Stimulated activated CD8-positive, alpha-beta memory T cell treated with anti-CD3 and anti-CD28 coated beads, Interleukin-15, amount 100 ng/mL, for 24 hours (primary cell): ENCODE results near the gene TEX22.

Experiments used
- DNase-seq: peaks from one replicate; pipeline ENCODE4 v3.0.0-alpha.2; 2020; ENCODE audit warnings: low read depth

Gene TEX22

DNA sequence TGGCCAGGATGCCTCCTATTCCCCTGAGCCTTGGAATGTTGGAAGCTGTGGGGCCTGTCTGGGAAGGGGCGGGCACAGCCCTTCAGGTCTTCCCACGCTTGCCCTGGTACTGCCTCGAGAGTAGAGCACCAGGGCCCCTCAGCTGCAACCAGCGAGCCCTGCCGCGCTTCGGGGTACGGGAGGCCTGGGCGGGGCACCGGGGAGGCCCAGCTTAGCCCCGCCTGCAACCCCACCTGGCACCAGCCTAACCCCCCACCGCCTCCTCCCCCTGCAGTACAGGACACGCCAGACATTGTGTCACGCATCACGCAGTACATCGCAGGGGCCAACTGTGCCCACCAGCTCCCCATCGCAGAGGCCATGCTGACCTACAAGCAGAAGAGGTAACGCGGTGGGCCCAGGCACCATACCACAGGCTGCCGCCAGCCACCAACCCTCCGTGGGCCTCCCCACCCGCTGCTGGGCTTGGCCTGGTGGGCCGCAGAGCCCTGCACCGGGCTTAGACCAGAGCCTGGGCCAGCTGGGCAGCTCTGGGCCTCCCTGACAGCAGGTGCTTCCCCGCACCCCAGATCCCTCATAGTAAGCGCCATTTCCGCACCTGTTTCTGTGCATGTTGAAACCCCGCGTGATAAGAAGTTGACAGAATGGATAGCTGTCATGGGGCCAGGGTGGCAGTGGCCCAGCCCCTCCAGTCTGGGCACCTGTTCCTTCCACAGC lies 13.6 kb upstream of the TEX22 start:
- DNase-seq: no peak

DNA sequence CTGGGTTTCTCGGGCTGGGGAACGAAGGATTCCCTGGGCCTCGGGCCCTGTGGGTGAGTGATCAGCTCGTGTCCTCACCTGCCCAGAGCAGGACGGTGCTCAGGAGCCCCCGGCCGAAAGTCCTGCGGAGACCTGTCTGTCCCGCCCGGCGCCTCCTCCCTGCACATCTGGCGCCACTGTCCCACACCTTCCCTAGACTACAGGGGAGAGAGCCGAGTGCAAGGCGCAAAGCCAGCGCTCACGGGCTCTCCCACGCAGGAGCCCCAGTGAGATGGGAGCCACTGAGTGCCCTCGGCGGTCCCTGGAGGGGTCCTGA lies 13.1 kb upstream of the TEX22 start:
- no peak for DNase-seq

DNA sequence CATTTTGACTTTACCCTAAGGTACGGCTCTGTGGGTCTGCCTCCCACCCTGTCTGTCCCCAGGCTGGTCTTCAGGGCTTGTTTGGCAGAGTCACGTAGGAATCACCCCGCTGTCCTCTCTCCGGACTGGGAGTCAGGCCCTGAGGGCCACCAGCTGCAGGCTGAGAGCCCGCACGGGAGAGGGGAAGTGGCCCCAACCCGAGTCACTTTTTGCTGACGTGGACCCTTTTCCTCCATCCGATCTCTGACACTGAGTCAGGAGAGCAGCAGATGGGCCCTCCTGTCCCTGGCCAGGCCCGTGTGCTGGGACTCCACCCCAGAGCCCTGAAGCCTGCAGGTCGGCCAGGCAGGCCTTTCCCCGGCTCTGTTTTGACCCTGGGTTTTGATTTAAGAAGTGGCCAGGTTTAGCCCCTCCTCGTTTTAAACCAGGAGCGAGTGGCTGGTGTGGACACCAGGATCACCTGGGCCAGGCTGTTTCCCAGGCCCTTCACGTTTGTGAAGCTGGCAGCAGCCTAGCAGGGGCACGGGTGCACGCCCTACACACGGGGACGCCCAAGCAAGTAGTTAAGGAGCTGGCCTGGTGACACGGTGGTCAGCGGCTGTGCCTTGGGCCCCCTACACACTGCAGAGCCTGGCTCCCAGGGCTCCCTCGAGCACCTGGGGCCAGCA lies 12.5 kb upstream of the TEX22 start:
- no peak for DNase-seq

DNA sequence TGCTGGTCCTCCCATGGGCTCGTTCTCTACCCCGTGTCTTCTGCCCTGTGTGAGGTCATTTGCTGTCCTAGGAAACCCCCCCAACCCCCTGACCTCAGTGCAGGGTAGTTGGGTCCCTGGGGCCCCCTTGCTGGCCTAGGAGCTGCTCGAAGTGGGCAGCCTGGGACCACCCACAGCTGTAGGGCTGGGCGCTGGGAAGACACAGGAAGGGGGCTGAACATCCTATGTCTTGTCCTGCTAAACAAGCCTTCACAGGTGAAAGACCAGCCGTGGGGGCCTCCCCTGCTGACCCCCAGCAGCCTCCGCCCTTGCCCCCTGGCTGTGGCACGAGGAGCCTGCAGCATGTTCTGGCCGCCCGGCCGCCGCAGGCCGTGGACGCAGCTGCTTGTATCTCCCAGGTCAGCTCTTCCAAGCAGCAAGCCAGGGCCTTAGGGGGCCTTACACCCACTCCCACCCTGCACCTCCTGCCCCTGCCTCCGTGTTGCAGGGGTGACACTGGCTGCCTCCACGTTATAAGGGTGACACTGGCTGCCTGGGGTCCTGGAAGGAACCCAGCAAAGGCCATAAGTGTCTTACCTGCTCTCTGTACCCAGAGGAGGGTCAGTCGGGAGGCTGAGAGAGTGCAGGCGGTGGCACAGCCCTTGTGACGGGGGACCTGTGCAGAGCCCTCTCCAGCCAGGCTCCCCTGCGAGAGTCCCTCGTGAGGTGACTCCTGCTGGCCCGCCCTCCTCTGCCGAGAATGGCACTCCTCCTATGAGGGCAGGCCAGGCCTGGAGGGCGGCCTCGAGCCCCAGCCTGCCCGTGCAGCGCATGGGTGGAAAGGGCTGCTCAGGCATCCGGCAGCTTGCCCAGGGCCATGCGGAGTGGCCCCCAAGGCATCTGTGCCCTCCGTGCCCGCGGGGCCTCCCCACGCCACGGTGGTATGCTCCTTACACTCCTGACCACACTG lies 11.5 kb upstream of the TEX22 start:
- DNase-seq: no peak

DNA sequence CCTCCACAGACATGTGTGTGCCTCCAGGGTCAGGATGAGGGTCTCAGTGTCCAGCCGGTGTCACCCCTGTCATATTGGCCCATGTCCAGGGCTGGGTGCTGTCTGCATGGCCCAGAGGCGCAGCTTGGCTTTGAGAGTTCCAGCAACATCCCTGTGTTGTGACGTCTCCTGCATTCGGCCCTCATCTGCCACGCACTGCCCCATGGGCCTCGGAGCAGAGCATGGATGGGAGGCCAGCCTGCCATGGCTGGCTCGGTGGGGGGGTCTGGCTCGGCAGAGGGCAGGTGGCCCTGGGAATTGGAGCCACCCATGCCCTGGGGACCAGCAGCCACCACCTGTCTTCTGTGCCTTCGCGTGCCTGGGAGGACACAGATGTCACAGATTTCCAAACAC lies 10.8 kb upstream of the TEX22 start:
- no peak for DNase-seq

DNA sequence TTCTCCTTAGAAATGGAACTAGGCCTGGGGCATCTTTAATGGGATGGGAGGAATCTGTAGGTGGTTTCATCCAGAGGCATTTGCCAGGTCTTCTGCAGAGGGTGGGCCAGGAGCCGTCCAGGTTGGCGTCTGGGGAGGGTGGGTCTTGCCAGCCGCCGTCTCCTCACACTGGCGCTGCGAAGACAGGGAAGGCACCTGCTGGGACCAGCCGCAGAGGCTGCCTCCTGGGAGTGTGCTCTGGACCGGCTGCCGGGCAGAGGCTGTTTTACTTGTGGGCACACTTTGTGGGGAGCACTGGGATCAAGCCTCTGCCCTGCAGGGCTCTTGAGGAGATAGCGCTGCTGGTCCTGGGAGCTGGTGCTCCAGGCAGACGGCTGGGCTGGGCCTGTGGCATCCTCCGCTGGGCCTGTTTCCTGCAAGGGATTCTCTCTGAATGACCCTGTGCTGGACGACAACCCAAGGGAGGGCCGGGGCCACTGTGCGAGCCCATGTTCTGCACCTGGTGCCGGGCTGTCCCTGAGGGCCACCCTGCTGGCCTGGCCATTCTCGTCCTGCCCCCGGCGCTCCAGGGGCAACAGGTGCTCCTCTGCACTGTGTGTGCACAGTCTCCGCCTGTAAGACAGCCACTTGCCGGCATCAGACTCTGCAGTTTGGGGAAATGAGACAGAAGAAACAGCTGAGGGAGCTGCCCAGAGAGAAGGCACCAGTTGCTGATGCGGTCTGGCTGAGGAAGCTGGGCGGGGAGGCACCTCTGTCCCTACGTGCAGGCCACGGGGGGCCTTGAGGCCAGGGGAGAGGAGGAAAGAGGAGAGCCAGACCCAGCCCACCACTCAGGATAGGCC lies 10.0 kb upstream of the TEX22 start:
- DNase-seq: no peak

DNA sequence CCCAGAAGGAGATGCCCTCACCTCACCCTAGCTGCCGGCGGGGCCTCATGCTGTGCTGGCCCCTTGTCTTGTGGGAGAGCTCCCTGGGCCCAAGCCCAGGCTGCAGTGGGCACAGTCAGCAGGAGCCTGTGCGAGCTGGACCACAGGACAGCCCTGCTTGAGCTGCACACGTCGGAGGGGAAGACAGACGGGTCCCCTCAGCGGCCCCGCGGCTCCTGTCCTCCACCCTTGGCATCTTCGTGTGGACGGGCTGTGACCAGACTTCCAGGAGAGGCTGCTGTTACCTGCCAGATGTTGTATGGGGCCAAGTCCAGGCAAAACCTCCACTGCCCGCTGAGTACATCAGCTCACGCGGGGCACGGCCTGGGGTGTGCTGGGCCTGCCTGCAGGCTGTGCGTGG lies 9.4 kb upstream of the TEX22 start:
- DNase-seq: no peak

DNA sequence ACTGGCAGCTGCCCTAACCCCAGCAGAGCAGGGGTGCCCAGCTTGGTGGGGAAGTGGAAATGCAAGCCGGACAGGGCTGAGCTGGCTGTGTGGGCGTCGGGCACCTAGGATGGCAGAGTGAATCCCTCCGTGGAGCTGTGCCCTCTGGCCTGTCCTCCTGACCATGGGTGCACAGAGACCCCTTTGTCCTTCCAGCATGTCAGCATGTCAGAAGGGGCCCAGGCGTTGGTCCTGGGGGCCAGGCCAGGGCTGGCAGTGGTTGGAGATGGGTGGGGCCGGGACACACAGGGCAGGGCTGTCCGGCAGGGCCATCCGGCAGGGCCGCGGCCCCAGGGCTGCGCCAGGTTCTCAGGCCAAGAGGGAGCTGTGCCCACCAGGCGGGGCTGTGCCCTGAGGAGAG lies 8.8 kb upstream of the TEX22 start:
- DNase-seq: no peak

DNA sequence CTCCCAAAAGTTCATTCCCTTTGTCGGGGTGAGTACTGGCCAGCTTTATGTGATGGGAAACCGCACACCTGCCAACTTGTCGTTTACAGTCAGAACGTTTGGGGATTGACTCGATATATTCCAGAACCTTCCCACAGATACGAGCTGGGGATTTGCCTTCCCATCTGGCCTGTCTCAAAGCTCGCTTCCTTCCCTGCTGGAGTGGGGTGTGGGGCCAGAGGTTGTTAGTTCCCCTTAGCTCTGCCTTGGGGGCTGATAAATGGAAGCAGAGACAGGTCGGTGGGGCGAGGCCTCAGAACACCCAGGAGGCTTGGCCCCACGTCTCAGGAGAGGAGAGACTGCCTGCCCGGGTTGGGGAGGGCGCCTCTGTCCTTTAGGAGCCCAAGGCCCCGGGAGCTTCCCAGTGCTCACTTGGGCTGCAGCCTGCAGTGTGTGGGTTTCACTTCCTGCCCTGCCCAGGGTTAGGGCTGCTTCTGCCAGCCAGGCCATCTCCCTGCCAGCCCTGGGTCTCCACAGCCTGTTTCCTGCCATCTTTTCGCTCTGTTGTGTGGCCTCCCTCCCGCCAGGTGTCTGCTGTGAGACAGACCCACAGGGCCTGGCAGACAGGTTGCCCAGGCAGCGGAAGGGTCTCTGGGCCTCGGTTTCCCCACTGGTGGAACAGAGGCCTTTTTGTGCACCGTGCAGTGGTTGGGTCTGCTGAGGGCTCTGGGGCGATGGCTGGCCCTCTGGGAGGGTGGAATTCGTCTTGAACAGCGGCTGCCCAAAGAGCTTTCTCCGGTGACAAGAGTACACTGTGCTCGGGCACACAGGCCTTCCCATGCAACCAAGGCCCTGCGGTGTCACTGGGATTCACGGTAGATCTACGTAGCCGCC lies 8.1 kb upstream of the TEX22 start:
- DNase-seq: no peak

DNA sequence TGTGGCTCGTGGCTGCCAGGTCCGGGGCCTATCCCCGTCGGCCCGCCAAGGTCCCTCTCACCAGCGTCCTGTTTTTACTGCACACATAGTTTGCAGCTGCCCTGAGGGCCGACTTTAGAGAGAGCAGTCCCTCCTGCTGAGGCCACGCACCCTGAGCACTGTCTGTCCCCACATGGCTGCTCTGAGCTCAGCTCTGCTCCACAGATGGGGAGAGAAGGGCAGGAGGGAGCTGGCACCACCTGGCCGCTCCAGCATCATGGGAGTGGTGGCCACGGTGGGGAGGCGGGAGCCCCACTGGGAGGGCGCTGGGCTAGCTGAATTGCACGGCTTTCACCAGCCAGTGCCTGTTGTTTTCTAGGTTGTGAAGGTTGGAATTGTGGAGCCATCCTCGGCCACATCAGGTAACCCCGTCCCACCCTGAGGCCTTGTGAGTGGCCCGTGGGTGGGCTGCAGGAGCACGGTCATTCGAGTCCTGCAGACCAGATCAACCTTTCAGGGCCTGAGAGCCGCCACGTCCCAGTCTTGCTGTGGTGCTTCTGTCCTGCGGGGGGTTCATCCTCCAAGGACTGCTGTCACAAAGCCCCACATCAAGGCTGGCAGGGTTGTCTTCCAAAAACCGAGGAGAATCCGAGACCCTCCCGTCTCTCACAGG lies 7.4 kb upstream of the TEX22 start:
- DNase-seq: no peak

DNA sequence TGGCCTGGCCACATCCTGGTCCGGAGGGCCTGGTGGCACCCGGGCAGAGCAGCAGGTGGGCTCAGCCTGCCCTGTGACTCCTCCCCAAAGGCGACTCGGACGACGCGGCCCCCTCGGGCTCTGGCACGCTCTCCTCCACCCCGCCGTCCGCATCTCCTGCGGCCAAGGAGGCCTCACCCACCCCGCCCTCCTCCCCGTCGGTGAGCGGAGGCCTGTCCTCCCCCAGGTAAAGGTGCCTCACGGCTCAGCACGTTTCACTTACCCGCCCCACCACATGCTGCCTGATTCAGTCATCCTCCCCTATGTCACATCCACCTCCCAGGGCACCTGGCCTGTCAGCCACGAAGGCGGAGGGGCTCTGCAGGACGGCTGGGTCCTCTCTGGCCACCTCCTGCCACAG lies 6.8 kb upstream of the TEX22 start:
- no peak for DNase-seq

DNA sequence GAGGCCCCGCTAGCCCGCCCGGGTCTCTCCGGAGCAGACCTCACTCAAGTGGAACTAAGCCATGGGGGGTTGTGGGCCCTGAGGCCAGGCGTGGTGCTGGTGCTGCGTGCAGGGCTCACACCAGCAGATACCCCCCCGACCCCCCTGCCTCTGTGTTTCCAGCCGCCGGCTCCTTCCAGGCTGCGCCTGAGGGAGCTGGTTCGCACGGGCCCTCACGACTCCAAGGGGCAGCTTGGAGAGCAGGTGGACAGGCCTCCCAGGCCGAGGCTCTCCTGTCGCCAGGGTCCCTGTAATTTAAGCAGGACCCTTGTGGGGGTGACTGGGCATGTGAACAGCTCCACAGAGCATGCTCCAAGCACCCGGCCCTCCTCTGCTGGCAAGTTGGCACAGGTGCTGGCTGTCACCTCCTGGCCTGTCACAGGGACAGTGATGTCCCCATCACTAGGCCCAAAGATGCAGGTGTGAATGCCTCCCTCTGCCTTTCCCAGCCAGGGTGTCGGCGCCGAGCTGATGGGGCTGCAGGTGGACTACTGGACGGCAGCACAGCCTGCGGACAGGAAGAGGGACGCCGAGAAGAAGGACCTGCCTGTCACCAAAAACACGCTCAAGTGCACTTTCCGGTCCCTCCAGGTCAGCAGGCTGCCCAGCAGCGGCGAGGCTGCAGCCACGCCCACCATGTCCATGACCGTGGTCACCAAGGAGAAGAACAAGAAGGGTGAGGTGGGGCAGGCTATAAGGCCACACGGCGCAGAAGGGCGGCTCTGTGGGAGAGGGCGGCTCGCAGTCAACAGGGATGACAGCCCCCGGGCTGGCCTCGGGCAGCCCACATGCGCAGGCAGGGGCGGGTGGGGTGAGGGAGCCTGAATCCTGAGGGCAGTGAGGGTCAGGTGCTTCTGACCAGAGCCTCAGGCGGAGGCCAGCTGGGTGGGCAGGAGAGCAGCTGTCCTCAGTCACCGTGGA lies 5.9 kb upstream of the TEX22 start:
- DNase-seq: no peak

DNA sequence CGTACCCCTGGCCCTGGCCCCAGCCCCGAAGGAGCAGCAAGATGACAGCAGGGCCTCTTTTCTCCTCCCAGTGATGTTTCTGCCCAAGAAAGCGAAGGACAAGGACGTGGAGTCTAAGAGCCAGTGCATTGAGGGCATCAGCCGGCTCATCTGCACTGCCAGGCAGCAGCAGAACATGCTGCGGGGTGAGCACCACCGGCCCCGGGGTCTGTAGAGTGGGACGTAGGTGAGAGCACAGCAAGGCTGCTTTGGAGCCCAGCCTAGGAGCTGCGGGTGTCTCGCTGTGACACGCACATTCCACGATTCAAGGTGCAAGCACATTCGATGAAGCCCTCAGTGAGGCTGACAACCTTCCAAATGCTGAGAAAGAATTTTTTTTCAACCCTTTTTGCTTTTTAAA lies 5.2 kb upstream of the TEX22 start:
- no peak for DNase-seq

DNA sequence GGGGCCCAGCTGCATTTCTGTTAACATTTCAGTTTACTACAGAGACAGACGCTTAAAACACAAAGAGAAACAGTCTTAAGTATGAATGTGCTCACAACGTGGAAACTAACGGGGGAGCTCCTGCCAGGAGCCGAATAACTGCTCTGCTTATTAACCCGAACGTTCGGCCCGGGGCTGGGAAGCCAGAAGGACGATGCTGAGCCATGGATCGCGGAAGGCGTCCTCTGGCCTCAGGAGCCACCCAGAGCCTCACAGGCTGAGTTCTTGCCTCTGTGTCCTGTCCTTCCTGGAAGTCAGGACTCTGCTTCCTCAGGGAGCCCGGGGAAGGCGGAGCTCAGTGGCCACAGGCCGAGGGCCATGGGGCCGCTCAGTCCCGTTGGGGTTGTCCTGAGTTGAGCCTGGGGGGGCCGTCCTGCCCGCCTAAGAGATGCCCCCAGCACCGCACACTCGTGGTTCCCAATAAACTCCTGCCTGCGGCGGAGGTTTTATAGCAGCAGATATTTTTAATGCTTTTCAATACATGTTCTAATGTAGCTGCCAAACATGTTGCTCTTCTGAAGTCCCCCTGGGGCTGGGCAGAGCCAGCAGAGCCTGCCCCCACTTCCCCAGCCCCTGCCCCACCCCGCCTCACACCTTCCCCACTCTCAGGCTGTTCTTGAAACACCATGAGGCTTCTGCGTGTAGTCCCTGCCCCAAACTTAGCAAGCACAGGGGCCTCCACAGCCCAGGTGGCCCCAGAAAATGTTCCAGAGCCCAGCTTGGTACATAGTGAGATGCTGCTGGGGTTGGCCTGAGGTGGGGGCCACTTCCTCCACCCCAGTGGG lies 3.4 kb upstream of the TEX22 start:
- DNase-seq: no peak

DNA sequence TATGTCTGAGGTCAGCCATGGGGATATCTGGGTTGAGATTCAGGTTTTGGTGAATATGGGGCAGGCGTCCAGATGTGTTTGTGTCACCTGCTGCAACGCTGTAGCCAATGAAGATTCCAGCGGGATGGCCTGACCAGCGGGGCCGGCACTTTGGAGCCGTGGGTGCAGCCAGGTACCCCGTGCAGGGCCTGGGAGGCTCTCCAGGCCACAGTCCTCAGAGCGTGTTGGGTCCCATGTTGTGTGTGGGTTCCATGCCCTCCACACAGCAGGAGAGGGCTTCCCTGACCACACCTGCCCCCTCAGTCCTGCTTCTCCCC lies 2.8 kb upstream of the TEX22 start:
- no peak for DNase-seq

DNA sequence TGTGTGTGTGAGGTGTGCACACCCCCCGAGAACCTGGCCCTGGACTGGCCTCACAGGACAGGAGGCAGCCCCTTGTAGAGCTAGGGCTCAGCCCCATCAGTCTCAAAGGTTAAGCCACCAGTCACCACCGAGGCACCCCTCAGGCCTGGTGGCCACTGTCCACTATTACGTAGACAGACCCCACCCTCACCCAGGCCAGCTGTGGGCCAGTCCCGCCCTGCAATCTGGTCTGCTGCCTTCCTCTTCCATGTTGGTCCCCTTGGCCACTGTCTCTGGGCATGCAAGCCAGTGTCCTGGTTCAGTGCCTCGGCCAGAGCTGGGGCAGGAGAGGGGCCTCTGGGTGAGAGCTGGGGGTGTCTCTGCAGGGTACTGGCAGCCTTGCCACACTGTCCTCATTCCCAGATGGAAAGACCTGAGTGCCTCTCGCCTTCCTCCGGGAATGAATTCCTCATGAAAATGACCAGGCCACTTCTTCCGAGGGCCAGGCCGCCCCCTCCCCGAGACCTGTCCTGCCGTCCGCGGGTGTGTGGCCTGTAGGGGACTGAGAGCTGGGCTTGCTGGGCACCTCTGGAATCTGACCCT lies 897 bp upstream of the TEX22 start:
- no peak for DNase-seq

DNA sequence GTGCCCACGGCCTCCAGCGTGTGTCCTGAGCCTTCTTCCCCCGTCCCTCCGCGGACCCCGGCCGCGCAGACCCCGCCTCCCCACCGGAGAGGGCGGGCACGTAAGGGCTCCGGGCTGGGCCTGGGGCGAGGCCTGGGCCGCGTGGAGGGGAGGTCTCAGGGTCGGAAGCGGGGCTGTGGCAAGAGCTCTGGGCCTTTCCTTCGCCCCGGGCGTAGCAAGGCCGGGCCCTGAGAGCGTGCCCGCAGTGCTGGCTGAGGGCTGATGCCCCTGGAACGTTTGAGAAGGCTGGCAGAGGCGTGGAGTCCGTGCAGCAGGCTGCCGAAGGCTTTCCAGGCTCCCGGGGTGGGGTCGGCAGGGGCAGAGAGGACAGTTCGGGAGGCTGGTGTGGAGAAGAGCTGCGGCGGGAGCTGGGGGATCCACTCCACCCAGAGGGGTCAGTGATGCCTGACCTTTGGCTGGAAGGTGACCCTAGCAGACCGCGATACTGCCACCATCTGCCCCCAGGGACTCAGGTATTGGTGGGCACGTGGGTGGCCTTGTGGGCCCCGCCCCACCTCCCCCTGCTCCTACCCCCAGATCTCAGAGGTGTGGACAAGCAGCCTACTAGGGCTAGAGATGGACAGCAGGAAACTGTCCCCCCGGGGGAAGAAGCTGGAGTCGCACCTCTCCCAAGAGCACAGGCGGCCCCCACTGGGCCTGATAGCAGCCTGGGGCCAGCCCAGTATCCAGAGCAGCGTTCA lies 558 bp downstream of the TEX22 start:
- no peak for DNase-seq

DNA sequence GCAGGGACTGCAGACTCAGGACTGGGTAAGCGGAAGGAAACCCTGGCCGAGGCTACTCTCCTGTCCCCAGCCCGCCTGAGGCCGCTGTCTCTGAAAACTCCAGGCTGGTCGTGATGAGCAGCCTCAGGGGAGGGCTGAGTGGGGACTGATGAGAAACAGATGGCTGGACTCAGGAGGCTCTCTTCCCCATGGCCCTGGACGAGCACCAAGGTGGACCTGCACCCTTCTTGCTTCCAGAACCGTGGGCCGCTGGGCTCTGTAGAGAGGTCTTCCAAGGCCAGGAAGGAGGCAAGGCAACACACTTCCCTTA lies 1.1 kb downstream of the TEX22 start:
- DNase-seq: no peak
